Left forelimb (tissue), 1 donor: ENCODE results near the gene PLXNB3.

Experiments used
- DNase-seq: peaks from one replicate; pipeline ENCODE4 v3.0.0-alpha.2; 2018; ENCODE audit warnings: low spot score

PLXNB3 gene

GRCh38 chrX:153792368-153792767 lies 28.3 kb downstream of the PLXNB3 start:
- DNase-seq, result no peak

GRCh38 chrX:153793291-153793690 lies 29.2 kb downstream of the PLXNB3 start:
- DNase-seq, result no peak

- peak; percentile 93 for DNase-seq
These were observed 30.2 kb downstream of the PLXNB3 start, which contains the start of the genes IDH3G and SSR4 for GRCh38 chrX:153794018-153794896. IDH3G (minus strand) TSS chrX:153794375; CDS start chrX:153794326, 49 bp downstream. SSR4 (plus strand) TSS chrX:153794668; CDS start chrX:153794688, 20 bp downstream.

GRCh38 chrX:153794897-153795816 lies 31.1 kb downstream of the PLXNB3 start:
- DNase-seq, result no peak

- no peak for DNase-seq
These were observed 33.5 kb downstream of the PLXNB3 start for GRCh38 chrX:153797415-153798015.

GRCh38 chrX:153799326-153799725 lies 35.3 kb downstream of the PLXNB3 start:
- DNase-seq, result no peak

- DNase-seq, result no peak
These were observed 36.2 kb downstream of the PLXNB3 start for GRCh38 chrX:153800177-153800722.

GRCh38 chrX:153800746-153801145 lies 36.7 kb downstream of the PLXNB3 start:
- no peak for DNase-seq

- no peak for DNase-seq
These were observed 37.6 kb downstream of the PLXNB3 start for GRCh38 chrX:153801669-153802068.

- DNase-seq, result no peak
These were observed 38.5 kb downstream of the PLXNB3 start for GRCh38 chrX:153802513-153803045.

- no peak for DNase-seq
These were observed 39.4 kb downstream of the PLXNB3 start for GRCh38 chrX:153803211-153804099.

GRCh38 chrX:153804100-153804595 lies 40.1 kb downstream of the PLXNB3 start:
- DNase-seq, result no peak

- no peak for DNase-seq
These were observed 40.6 kb downstream of the PLXNB3 start for GRCh38 chrX:153804621-153805020.

- no peak for DNase-seq
These were observed 41.4 kb downstream of the PLXNB3 start for GRCh38 chrX:153805436-153805835.

- no peak for DNase-seq
These were observed 43.0 kb downstream of the PLXNB3 start for GRCh38 chrX:153806999-153807575.

GRCh38 chrX:153807976-153808375 lies 43.9 kb downstream of the PLXNB3 start:
- no peak for DNase-seq

- DNase-seq, result no peak
These were observed 48.2 kb downstream of the PLXNB3 start for GRCh38 chrX:153812220-153812619.

GRCh38 chrX:153813161-153813560 lies 49.1 kb downstream of the PLXNB3 start:
- DNase-seq, result no peak

GRCh38 chrX:153814591-153815315 lies 50.7 kb downstream of the PLXNB3 start:
- DNase-seq, result no peak
